ENCODE data around the gene CCDC102A. TPM values are rescaled to one million over a fixed set of nuclear protein-coding genes. Genes with fewer than 3 reads are reported as not detected.

CCDC102A gene
- total and polyA plus RNA-seq, 10 of the 15 experiments (the other 5 are each of a cell fraction or from before 2014, with no cell fraction given), result 0.03 to 5.9 (median 2.4) TPM

- TF ChIP-seq, protein P1, sequence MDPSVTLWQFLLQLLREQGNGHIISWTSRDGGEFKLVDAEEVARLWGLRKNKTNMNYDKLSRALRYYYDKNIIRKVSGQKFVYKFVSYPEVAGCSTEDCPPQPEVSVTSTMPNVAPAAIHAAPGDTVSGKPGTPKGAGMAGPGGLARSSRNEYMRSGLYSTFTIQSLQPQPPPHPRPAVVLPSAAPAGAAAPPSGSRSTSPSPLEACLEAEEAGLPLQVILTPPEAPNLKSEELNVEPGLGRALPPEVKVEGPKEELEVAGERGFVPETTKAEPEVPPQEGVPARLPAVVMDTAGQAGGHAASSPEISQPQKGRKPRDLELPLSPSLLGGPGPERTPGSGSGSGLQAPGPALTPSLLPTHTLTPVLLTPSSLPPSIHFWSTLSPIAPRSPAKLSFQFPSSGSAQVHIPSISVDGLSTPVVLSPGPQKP (IDR thresholded peaks at IDR 0.05; ENCODE audit: low read depth, low read length), result no peak
- TF ChIP-seq GATAD2B (conservative IDR thresholded peaks at IDR 0.05; ENCODE audit: low read depth) (no peak), E4F1 (IDR thresholded peaks at IDR 0.05; ENCODE audit: borderline replicate concordance, partially characterized antibody) (no peak), HDGF (IDR thresholded peaks at IDR 0.05) (0 out of 2 replicates have a peak, but pooled peaks have one; percentile 38), ZNF384 (IDR thresholded peaks at IDR 0.05; ENCODE audit: borderline replicate concordance, low read depth, low read length) (no peak), DPF2 (IDR thresholded peaks at IDR 0.05) (no peak), ZBTB33 (IDR thresholded peaks at IDR 0.05) (no peak), CEBPZ (IDR thresholded peaks at IDR 0.05; ENCODE audit: low read depth, low read length) (no peak), HDAC2 (IDR thresholded peaks at IDR 0.05) (no peak), CREM (IDR thresholded peaks at IDR 0.05; ENCODE audit: low read depth) (no peak), EGR1 (IDR thresholded peaks at IDR 0.05; ENCODE audit: borderline replicate concordance in 1 of 2, low read depth in 2 of 2, low read length in 2 of 2) (no peak)
- TF ChIP-seq, protein P2, sequence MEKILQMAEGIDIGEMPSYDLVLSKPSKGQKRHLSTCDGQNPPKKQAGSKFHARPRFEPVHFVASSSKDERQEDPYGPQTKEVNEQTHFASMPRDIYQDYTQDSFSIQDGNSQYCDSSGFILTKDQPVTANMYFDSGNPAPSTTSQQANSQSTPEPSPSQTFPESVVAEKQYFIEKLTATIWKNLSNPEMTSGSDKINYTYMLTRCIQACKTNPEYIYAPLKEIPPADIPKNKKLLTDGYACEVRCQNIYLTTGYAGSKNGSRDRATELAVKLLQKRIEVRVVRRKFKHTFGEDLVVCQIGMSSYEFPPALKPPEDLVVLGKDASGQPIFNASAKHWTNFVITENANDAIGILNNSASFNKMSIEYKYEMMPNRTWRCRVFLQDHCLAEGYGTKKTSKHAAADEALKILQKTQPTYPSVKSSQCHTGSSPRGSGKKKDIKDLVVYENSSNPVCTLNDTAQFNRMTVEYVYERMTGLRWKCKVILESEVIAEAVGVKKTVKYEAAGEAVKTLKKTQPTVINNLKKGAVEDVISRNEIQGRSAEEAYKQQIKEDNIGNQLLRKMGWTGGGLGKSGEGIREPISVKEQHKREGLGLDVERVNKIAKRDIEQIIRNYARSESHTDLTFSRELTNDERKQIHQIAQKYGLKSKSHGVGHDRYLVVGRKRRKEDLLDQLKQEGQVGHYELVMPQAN (conservative IDR thresholded peaks at IDR 0.05), result no peak
- TF ChIP-seq, protein P3, sequence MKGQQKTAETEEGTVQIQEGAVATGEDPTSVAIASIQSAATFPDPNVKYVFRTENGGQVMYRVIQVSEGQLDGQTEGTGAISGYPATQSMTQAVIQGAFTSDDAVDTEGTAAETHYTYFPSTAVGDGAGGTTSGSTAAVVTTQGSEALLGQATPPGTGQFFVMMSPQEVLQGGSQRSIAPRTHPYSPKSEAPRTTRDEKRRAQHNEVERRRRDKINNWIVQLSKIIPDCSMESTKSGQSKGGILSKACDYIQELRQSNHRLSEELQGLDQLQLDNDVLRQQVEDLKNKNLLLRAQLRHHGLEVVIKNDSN (IDR thresholded peaks at IDR 0.05; ENCODE audit: borderline replicate concordance, extremely low read length, insufficient read depth, low read depth, low read length), result no peak
Observed at GRCh38 chr16:57519796-57520360, 16.5 kb downstream of the CCDC102A start (continued).

All from GM12878 (cell line).